A204.1 (cell line): ENCODE results near the gene LRMDA.
"Not testable (repeated sequence)": the region's sequence is repeated elsewhere in the genome, so short reads cannot be mapped to it uniquely, and the experiment has no call there.

Experiments used
- FAIRE-seq: peaks from 2 replicates; lab custom pipeline; 2012; peaks lifted over from hg19 to GRCh38; lab: Jason Lieb, UNC

LRMDA gene

GRCh38 chr10:75613685-75614504 lies 182.5 kb downstream of the LRMDA start:
- FAIRE-seq: no peak

GRCh38 chr10:75616076-75616475 lies 184.7 kb downstream of the LRMDA start:
- no peak for FAIRE-seq

GRCh38 chr10:75616874-75617478 lies 185.6 kb downstream of the LRMDA start:
- no peak for FAIRE-seq

- no peak for FAIRE-seq
Observed at GRCh38 chr10:75617485-75618155, 186.2 kb downstream of the LRMDA start.

GRCh38 chr10:75619635-75620034 lies 188.2 kb downstream of the LRMDA start:
- FAIRE-seq: no peak

GRCh38 chr10:75620356-75620755 lies 188.9 kb downstream of the LRMDA start:
- FAIRE-seq: no peak

- not testable (repeated sequence) for FAIRE-seq
Observed at GRCh38 chr10:75621003-75621402, 189.6 kb downstream of the LRMDA start.

- FAIRE-seq: no peak
Observed at GRCh38 chr10:75622503-75622902, 191.1 kb downstream of the LRMDA start.

GRCh38 chr10:75623310-75624093 lies 192.1 kb downstream of the LRMDA start:
- no peak for FAIRE-seq

- no peak for FAIRE-seq
Observed at GRCh38 chr10:75624638-75625037, 193.2 kb downstream of the LRMDA start.

- no peak for FAIRE-seq
Observed at GRCh38 chr10:75630746-75631145, 199.3 kb downstream of the LRMDA start.

GRCh38 chr10:75632805-75633462 lies 201.5 kb downstream of the LRMDA start:
- no peak for FAIRE-seq

GRCh38 chr10:75633568-75633967 lies 202.1 kb downstream of the LRMDA start:
- FAIRE-seq: no peak

- no peak for FAIRE-seq
Observed at GRCh38 chr10:75634947-75635346, 203.5 kb downstream of the LRMDA start.

- no peak for FAIRE-seq
Observed at GRCh38 chr10:75638752-75639151, 207.3 kb downstream of the LRMDA start.

- no peak for FAIRE-seq
Observed at GRCh38 chr10:75639736-75640135, 208.3 kb downstream of the LRMDA start.

GRCh38 chr10:75640381-75640780 lies 209.0 kb downstream of the LRMDA start:
- no peak for FAIRE-seq

GRCh38 chr10:75640803-75641202 lies 209.4 kb downstream of the LRMDA start:
- no peak for FAIRE-seq

- no peak for FAIRE-seq
Observed at GRCh38 chr10:75643405-75643804, 212.0 kb downstream of the LRMDA start.

GRCh38 chr10:75643944-75644692 lies 212.7 kb downstream of the LRMDA start:
- no peak for FAIRE-seq

- FAIRE-seq: no peak
Observed at GRCh38 chr10:75645704-75646103, 214.3 kb downstream of the LRMDA start.
